ENCODE results near the gene OR51Q1. TPM values are rescaled to one million over a fixed set of nuclear protein-coding genes. Genes with fewer than 3 reads are reported as not detected.

OR51Q1 gene
- total RNA-seq, 2 donors from 2014 or later: not detected

DNA sequence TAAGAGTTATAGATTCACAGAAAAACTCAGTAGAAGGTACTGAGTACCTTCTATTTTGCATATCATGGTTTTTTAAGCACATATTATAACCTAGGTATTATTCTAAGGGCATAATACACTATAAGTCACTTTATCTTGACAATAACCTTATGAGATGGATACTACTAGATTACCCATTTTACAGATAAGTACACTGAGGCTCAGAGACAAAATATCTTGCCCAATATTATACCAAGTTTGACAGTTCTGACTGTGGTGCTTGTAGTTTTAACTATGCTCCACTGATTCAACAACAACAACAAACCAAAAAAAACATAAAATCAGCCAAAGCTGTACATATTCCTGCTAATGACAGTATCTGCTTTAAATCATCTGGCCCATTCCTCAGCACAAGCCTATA lies 27.8 kb upstream of the OR51Q1 start:
- no peaks in the 10 kb centered on the region for H3K36me3 ChIP-seq (replicated peaks in 1 of 2; ENCODE audit: insufficient read depth in 1 of 2, low read depth in 2 of 2)
- H3K4me3 ChIP-seq: no peak overlapping the region
- no peaks in the 10 kb centered on the region for H3K4me1 ChIP-seq
- intact Hi-C loops (cut with DNase I): loop anchor here (10.0 kb wide), 1 partner anchor 269 kb away; no protein-coding TSS in a partner anchor
- H3K27me3 ChIP-seq: no peaks in the 10 kb centered on the region
- H3K27ac ChIP-seq: no peak overlapping the region
- ATAC-seq (no peak), DNase-seq (no peak)
- TF ChIP-seq, protein P1, sequence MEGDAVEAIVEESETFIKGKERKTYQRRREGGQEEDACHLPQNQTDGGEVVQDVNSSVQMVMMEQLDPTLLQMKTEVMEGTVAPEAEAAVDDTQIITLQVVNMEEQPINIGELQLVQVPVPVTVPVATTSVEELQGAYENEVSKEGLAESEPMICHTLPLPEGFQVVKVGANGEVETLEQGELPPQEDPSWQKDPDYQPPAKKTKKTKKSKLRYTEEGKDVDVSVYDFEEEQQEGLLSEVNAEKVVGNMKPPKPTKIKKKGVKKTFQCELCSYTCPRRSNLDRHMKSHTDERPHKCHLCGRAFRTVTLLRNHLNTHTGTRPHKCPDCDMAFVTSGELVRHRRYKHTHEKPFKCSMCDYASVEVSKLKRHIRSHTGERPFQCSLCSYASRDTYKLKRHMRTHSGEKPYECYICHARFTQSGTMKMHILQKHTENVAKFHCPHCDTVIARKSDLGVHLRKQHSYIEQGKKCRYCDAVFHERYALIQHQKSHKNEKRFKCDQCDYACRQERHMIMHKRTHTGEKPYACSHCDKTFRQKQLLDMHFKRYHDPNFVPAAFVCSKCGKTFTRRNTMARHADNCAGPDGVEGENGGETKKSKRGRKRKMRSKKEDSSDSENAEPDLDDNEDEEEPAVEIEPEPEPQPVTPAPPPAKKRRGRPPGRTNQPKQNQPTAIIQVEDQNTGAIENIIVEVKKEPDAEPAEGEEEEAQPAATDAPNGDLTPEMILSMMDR (IDR thresholded peaks at IDR 0.05): no peak
- TF ChIP-seq POLR2A (IDR thresholded peaks at IDR 0.05): no peak
- H3K9me3 ChIP-seq: no peaks in the 10 kb centered on the region

GRCh38 chr11:5398936-5399335 lies 23.0 kb upstream of the OR51Q1 start:
- intact Hi-C loops (cut with DNase I): loop anchor here (10.0 kb wide), 1 partner anchor 274 kb away; no protein-coding TSS in a partner anchor
- H3K27me3 ChIP-seq: no peaks in the 10 kb centered on the region
- no peak overlapping the region for H3K4me3 ChIP-seq
- ATAC-seq (no peak), DNase-seq (no peak)
- H3K4me1 ChIP-seq: no peaks in the 10 kb centered on the region
- no peaks in the 10 kb centered on the region for H3K9me3 ChIP-seq
- no peak for TF ChIP-seq POLR2A (IDR thresholded peaks at IDR 0.05)
- TF ChIP-seq, protein P1 (IDR thresholded peaks at IDR 0.05): no peak
- H3K27ac ChIP-seq: no peak overlapping the region
- H3K36me3 ChIP-seq (replicated peaks in 1 of 2; ENCODE audit: insufficient read depth in 1 of 2, low read depth in 2 of 2): no peaks in the 10 kb centered on the region

DNA sequence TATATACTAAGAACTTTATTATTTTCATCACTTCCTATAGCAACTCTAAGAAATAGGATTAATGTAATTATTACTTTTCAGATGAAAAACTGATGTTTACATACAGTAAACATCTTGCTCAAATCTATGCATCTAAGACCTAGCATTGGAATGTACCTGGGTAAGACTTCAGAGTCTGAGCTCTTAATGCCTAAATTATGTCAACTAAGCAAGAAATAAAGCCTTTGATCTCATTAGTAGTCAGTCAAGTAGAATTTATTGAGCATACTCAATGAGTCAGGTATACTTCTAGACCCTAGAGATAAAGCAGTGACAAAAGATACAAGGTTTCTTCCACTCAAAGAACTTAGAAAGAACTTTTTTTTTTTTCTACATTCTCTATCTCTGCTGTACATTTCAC lies 16.7 kb upstream of the OR51Q1 start:
- Histone ChIP-seq H3K9me3 (no peaks in the 10 kb centered on the region), H3K36me3 (replicated peaks in 1 of 2; ENCODE audit: insufficient read depth in 1 of 2, low read depth in 2 of 2) (no peaks in the 10 kb centered on the region), H3K27me3 (no peaks in the 10 kb centered on the region), H3K27ac (no peak overlapping the region), H3K4me3 (no peak overlapping the region), H3K4me1 (no peaks in the 10 kb centered on the region)
- TF ChIP-seq, protein P1 (IDR thresholded peaks at IDR 0.05): no peak
- no peak for TF ChIP-seq POLR2A (IDR thresholded peaks at IDR 0.05)
- DNase-seq (no peak), ATAC-seq (no peak)
- intact Hi-C loops (cut with DNase I): no loop called here

DNA sequence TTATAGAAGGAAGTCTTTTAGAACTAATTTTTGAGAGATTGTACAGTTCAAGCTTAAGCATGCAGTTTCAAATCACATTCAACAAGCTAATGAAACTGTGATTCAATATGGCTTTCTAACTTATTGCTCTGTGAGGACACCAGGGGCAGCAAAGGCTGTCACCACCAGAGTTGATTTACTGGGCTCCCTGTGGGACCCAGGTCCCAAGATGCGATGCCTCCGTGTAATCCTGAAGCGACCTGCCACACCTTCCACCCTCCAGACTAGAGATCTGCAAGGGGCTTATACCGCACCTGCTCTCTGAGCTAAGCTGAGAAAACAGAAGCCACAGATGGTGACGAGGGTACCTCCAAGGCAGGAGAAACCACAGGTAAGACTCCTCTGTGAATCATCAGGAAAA lies 918 bp upstream of the OR51Q1 start:
- WGBS, 2 donors: 58 to 60% methylated on average over 5 of the region's 5 CpGs
- Histone ChIP-seq H3K4me3 (no peak overlapping the region), H3K9me3 (no peaks in the 10 kb centered on the region), H3K36me3 (replicated peaks in 1 of 2; ENCODE audit: insufficient read depth in 1 of 2, low read depth in 2 of 2) (no peaks in the 10 kb centered on the region), H3K27me3 (no peaks in the 10 kb centered on the region), H3K4me1 (no peaks in the 10 kb centered on the region), H3K27ac (no peak overlapping the region)
- no peak for DNase-seq
- TF ChIP-seq POLR2A (IDR thresholded peaks at IDR 0.05): no peak
- TF ChIP-seq, protein P1 (IDR thresholded peaks at IDR 0.05): no peak
- intact Hi-C loops (cut with DNase I): no loop called here
- ATAC-seq: no peak

DNA sequence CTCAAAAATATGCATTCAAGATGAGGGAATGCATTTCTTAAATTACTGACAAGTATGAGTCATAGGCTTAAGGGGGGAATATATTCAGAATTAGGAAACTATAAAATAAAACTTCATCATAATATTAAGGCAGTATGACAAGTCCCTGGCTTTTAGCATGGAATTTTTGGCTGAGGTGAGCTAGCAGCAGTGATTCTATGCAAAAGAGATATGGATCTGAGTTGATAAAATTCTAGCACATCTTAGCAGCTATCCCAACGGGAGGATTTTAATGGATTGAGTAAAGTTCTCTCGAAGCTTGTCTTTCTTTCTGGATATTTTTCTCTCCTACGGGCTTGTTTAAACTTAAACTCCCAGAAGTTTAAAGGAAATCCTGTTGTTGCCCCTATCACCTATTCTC lies 1.2 kb downstream of the OR51Q1 start:
- no peak for TF ChIP-seq POLR2A (IDR thresholded peaks at IDR 0.05)
- TF ChIP-seq, protein P1 (IDR thresholded peaks at IDR 0.05): no peak
- no peak for ATAC-seq
- no peaks in the 10 kb centered on the region for H3K27me3 ChIP-seq
- H3K36me3 ChIP-seq (replicated peaks in 1 of 2; ENCODE audit: insufficient read depth in 1 of 2, low read depth in 2 of 2): no peaks in the 10 kb centered on the region
- intact Hi-C loops (cut with DNase I): no loop called here
- no peak overlapping the region for H3K4me3 ChIP-seq
- H3K4me1 ChIP-seq: no peaks in the 10 kb centered on the region
- 18 to 46% methylated on average over 3 of the region's 3 CpGs for WGBS, 2 donors
- no peak for DNase-seq
- no peak overlapping the region for H3K27ac ChIP-seq
- no peaks in the 10 kb centered on the region for H3K9me3 ChIP-seq
